Measurements from ENCODE around the gene HYAL1. TPM values are rescaled to one million over a fixed set of nuclear protein-coding genes. Genes with fewer than 3 reads are reported as not detected.

Gene HYAL1
- total RNA-seq, 2 donors from 2014 or later: 0.19 TPM; not detected in 1

DNA sequence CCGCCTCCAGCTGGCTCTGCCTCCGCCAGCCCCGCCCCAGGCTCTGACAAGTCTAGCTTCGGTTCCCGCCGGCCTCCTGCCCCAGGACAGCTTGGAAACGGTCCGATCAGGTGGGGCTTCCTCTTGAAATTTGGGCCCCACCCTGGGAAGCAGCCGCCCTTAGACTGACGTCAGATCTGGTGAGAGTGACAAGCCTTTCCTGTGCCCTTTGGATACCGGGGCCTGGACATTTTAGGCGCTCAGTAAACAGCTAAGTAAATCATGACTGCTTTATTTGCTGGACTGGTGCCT, 3.8 kb downstream of the HYAL1 start:
- ATAC-seq (replicated peaks in 1 of 2): no peak
- no peaks in the 10 kb centered on the region for H3K27me3 Mint-ChIP-seq (ENCODE audit: low read depth)
- H3K9me3 Mint-ChIP-seq: no peaks in the 10 kb centered on the region
- peaks cover 27% of the 10 kb centered on the region for H3K4me1 Mint-ChIP-seq (ENCODE audit: low read depth)
- no peak for DNase-seq
- H3K4me3 Mint-ChIP-seq: peak overlapping the region; percentile 94 to 98
- no peaks in the 10 kb centered on the region for H3K36me3 Mint-ChIP-seq (ENCODE audit: insufficient read depth in 2 of 2)
- H3K27ac Mint-ChIP-seq: peak overlapping the region; percentile 82

DNA sequence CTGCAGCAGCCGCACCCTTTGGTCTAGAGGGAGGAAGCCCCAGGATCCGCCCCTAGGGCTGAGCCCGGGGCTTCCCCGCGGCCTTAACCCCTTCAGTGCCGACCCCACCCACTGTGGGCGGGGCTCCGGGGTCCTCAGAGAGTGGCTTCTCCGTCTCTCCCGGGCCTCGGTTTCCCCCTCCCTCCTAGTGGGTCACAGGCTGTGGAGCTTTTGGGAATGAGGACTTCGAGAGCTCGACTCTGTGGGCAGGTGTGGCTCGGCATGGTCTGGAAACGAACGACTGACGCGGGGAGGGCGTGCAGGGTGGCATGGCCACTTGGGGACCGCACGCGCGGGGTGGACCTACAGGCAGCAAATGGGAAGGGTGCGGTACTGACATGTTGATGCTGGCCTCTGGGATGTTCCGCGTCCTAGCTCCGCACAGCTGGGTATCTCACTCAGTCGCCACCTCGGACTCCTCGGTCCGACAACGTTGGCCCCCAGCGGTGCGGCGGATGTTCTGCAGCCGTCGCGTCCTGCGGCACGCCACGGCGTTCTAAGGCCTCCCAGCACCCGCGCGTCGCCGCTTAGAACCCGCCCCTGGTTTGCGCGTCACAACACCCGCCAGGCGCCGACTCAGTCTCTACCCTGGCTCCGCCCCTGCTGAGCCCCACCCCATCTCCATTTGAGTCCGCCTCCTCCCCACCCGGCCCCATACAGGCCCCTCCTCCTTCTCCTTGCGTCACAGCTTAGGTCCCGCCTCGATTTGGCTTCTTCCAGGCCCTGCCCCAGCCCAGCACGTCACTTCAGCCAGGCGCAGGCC, 4.3 kb downstream of the HYAL1 start, which contains the start of the genes HYAL3 and NAA80:
HYAL3 (minus strand) TSS at position 570 of the 802 bp plus-strand sequence. CDS start 3,803 bp downstream, outside the sequence.
NAA80 (minus strand) TSS at position 570 of the 802 bp plus-strand sequence. CDS start 1,942 bp downstream, outside the sequence.
- H3K27ac Mint-ChIP-seq: peak within 1 kb of the TSS; percentile 82
- no peaks in the 10 kb centered on the region for H3K9me3 Mint-ChIP-seq
- DNase-seq: peak; percentile 99 to 100
- H3K36me3 Mint-ChIP-seq (ENCODE audit: insufficient read depth in 2 of 2): no peaks in the 10 kb centered on the region
- peak within 1 kb of the TSS; percentile 94 to 98 for H3K4me3 Mint-ChIP-seq
- H3K4me1 Mint-ChIP-seq (ENCODE audit: low read depth): peaks cover 24% of the 10 kb centered on the region
- peak; percentile 89 to 90 for ATAC-seq (replicated peaks in 1 of 2)
- no peaks in the 10 kb centered on the region for H3K27me3 Mint-ChIP-seq (ENCODE audit: low read depth)

DNA sequence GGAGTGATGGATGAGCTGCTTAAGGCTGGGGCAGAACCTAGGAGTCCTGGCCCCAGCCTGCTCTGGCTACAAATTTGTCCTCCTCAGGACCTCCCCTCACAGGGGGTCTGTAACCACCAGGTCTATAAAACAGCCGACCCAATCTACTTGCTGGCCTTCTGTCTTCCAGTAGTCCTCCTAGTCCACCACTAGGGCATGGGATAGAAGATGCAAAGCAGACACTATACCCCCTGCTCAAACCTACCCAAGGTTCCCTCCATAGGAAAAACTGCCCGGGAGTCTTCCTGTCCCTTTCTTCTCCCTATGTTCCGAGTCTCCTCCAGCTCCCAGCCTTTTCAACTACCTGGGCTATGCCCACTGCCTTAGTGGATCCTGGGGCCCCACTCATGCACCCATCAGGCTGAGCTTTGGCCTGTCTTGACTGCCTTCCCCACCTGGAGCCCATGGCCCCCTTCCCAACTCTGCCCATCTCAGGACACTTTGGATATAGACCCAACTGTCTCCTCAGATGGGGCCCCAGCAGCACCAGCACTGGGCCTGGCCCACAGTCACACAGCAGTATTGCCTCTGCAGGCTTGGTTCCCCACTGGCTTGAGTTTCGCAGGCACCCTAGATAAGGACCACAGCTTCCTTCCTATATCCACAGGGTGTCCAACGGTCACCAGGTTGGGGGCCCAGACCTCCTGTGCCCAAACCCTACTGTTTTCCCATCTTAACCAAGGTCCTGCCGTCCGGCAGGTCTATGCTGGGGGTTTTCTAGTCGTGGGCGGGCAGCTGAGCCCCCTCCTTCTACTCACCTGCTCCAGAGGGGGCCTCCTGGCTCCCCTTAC, 5.3 kb downstream of the HYAL1 start:
- no peaks in the 10 kb centered on the region for H3K36me3 Mint-ChIP-seq (ENCODE audit: insufficient read depth in 2 of 2)
- H3K9me3 Mint-ChIP-seq: no peaks in the 10 kb centered on the region
- no peak for DNase-seq
- peak overlapping the region; percentile 94 to 98 for H3K4me3 Mint-ChIP-seq
- peaks cover 28% of the 10 kb centered on the region for H3K4me1 Mint-ChIP-seq (ENCODE audit: low read depth)
- H3K27me3 Mint-ChIP-seq (ENCODE audit: low read depth): no peaks in the 10 kb centered on the region
- ATAC-seq (replicated peaks in 1 of 2): no peak
- peak overlapping the region; percentile 40 for H3K27ac Mint-ChIP-seq

DNA sequence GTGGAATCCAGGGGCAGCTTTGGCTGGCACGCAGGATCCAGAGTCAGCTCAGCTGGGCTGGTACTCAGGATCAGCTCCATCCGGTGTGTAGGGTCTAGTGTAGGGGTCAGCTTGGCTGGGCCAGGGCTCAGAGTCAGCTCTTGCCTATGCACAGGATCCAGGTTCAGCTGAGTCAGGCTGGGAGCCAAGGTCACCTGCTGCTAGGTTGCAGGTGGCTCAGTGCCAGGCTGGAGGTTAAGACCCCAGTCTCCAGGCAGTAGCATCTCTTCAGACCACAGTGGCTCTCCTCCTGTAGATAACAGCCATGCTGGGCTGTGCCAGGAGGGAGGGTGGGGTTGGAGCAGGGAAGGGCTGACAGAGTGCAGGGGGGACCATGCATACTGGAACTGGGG, 6.0 kb downstream of the HYAL1 start:
- ATAC-seq (replicated peaks in 1 of 2): no peak
- H3K9me3 Mint-ChIP-seq: no peaks in the 10 kb centered on the region
- no peaks in the 10 kb centered on the region for H3K27me3 Mint-ChIP-seq (ENCODE audit: low read depth)
- no peaks in the 10 kb centered on the region for H3K36me3 Mint-ChIP-seq (ENCODE audit: insufficient read depth in 2 of 2)
- no peak for DNase-seq
- H3K4me3 Mint-ChIP-seq: peak overlapping the region in 1 of 2 donors; percentile 98
- peaks cover 35% of the 10 kb centered on the region for H3K4me1 Mint-ChIP-seq (ENCODE audit: low read depth)
- no peak overlapping the region for H3K27ac Mint-ChIP-seq

DNA sequence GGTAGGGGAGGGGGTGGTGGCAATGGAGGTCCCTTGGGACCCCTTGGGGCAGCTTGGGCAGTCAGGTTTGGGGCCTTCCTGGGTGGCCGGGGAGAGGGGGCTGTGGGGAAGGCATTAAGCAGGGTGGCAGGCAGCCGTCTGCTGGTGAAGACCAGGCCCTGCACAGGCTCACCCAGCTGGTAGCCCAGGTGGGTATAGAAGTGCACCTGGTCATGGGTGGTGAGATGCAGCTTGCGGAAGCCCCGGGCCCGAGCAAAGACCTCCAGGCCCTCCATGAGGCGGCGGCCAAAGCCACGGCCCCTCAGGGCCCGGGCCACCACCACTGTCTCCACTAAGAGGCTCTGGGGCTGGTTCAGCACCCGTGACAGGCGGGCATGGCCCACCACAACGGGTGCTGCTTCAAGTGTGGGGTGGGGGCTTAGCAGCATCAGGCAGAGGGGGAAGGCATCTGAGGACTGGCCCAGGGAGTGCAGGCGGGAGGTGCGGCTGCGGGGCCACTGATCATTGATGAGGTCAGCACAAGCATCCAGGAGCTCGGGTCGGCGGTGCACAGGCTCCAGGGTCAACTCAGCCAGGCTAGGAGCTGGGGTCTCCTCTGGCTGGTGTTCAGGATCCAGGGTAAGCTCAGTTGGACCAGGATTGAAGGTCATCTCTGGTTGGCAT, 6.5 kb downstream of the HYAL1 start:
- DNase-seq (no peak), ATAC-seq (replicated peaks in 1 of 2) (no peak)
- Mint-ChIP-seq H3K27ac (no peak overlapping the region), H3K9me3 (no peaks in the 10 kb centered on the region), H3K27me3 (ENCODE audit: low read depth) (no peaks in the 10 kb centered on the region), H3K4me1 (ENCODE audit: low read depth) (peaks cover 36% of the 10 kb centered on the region), H3K4me3 (peak overlapping the region in 1 of 2 donors; percentile 27), H3K36me3 (ENCODE audit: insufficient read depth in 2 of 2) (no peaks in the 10 kb centered on the region)

DNA sequence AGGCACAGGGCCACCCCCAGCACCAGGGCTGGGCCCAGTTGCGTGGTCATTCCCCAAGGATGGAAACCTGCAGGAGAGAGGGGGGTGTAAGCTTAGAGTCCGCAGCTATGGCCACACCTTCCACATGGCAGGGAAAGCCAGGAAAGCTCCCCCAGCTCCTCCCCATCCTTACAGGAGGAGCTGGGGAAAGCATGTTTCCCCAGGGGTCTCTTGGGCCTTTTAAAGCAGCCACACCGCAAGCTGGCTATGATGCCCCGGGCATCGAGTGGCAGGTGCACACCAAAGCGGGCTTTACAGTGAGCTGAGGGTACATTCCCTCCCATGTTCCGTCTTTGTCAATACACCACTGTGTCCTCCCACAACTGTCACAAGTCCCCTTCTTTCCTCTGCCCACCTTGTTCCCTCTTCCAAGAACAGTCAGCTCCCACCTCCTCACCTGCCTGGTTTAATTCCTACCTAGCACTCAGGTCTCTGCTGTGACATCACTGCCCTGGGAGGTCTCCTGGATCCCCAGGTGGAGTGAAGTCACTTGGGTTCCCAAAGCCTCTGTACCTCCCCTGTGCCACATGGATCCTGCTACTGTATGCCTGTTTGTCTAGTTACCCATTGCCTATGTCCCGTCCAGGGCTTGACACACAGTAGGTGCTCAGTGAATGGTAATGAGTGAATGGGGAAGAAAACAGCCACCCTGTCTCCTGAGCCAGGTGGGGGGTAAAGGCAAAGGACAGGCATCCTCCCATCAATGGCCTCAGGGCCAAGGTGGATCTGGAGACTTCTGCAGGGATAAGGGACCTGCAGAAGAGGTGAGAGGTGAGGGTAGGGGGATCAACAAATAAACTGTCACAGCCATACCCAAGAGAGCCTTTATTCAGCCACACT, 7.6 kb downstream of the HYAL1 start:
- H3K4me3 Mint-ChIP-seq: no peak overlapping the region
- no peaks in the 10 kb centered on the region for H3K27me3 Mint-ChIP-seq (ENCODE audit: low read depth)
- peaks cover 0 to 3% of the 10 kb centered on the region in 2 donors for H3K36me3 Mint-ChIP-seq (ENCODE audit: insufficient read depth in 2 of 2)
- DNase-seq (no peak), ATAC-seq (replicated peaks in 1 of 2) (no peak)
- no peak overlapping the region for H3K27ac Mint-ChIP-seq
- peaks cover 40% of the 10 kb centered on the region for H3K4me1 Mint-ChIP-seq (ENCODE audit: low read depth)
- no peaks in the 10 kb centered on the region for H3K9me3 Mint-ChIP-seq

DNA sequence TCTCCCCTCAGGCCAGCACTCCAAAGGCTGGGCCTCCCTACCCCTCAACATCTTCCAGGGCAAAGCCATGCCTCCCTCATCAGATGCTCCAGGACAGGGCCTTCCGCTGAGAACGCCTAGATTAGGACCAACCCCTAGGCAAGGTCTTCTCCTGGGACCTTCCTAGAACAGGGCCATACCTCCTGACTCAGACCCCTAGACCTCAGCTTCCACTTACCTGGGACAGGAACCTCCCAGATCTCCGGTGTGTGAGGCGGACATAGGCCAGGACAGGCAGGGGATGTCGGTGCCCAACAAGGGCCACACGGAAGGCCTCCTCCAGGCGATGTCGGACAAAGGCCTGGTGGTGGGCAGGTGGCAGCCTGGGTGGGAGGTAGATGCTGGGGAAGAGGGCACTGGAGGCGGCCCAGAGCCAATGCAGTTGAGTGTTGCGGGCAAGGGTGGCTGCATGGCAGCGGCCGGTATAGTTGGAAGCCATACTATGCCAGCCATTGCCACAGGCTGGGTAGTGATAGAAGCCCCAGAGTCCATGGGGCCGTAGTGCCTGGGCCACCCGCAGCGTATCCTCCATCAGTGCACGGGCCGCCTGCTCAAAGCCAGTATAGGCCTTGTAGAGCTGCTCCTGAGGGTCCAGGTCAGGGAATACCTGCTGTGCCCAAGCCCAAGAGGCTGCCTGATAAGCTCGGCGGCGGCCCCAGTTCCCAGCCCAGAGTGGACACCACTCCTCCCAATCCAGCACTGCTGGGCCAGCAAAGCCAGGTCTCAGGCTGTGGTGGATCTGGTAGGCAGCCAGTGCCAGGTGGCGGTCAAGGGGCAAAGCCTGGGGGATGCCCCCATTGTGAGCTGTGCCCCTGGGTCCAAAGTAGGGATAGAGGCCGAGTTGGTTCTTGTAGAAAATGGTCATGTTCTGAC, 8.6 kb downstream of the HYAL1 start:
- Mint-ChIP-seq H3K27ac (no peak overlapping the region), H3K4me1 (ENCODE audit: low read depth) (peaks cover 35% of the 10 kb centered on the region), H3K27me3 (ENCODE audit: low read depth) (no peaks in the 10 kb centered on the region), H3K36me3 (ENCODE audit: insufficient read depth in 2 of 2) (peaks cover 0 to 4% of the 10 kb centered on the region in 2 donors), H3K9me3 (no peaks in the 10 kb centered on the region), H3K4me3 (no peak overlapping the region)
- ATAC-seq (replicated peaks in 1 of 2) (no peak), DNase-seq (no peak)

DNA sequence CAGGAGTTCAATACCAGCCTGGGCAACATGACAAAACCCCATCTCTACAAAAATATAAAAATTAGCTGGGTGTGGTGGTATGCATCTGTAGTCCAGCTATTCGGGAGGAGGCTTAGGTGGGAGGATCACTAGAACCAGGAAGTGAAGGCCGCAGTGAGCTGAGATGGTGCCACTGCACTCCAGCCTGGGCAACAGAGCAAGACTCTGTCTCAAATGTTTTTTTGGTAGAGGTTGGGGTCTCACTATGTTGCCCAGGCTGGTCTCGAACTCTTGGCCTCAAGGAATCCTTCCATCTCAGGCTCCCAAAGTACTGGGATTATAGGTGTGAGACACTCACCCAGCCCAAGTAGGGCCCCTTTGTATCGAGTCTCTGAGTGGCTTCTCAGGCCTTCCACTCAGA, 9.3 kb downstream of the HYAL1 start:
- no peak for DNase-seq
- no peak for ATAC-seq (replicated peaks in 1 of 2)
- Mint-ChIP-seq H3K4me3 (no peak overlapping the region), H3K36me3 (ENCODE audit: insufficient read depth in 2 of 2) (peaks cover 0 to 4% of the 10 kb centered on the region in 2 donors), H3K4me1 (ENCODE audit: low read depth) (peaks cover 38% of the 10 kb centered on the region), H3K9me3 (no peaks in the 10 kb centered on the region), H3K27ac (no peak overlapping the region), H3K27me3 (ENCODE audit: low read depth) (no peaks in the 10 kb centered on the region)

DNA sequence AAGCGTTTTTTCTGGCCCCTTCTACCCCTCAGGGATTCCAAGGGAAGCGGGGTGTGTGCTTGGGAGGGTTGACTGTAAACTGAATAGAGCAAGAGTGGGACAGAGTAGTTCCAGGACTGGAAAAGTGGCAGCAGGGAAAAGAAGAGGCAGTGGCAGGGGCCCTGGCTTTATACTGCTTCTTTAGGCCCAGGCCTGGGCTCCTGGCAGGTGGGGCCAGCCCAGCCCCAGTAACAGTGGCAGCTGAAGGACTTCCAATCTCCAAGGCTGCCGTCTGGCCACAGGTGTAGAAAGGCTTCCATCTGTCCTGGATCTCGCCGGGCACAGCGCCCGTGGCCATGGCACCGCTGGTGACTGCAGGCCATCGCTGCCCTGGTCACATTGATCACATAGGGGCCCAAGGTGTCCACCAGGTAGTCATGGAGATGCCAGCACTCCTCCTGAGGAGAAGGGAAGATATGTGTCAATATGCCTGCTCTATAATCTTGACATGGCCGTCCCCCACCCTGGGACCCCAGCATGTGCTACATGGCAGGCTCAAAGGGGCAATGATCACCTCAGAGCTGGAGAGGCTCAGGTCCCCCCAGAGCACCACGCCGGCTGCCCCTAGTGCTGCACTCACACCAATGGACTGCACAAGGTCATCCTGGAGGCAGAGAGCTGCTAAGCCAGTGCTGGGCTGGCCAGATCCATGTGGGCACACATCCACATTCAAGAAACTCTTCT, 10.1 kb downstream of the HYAL1 start:
- H3K36me3 Mint-ChIP-seq (ENCODE audit: insufficient read depth in 2 of 2): peaks cover 0 to 4% of the 10 kb centered on the region in 2 donors

DNA sequence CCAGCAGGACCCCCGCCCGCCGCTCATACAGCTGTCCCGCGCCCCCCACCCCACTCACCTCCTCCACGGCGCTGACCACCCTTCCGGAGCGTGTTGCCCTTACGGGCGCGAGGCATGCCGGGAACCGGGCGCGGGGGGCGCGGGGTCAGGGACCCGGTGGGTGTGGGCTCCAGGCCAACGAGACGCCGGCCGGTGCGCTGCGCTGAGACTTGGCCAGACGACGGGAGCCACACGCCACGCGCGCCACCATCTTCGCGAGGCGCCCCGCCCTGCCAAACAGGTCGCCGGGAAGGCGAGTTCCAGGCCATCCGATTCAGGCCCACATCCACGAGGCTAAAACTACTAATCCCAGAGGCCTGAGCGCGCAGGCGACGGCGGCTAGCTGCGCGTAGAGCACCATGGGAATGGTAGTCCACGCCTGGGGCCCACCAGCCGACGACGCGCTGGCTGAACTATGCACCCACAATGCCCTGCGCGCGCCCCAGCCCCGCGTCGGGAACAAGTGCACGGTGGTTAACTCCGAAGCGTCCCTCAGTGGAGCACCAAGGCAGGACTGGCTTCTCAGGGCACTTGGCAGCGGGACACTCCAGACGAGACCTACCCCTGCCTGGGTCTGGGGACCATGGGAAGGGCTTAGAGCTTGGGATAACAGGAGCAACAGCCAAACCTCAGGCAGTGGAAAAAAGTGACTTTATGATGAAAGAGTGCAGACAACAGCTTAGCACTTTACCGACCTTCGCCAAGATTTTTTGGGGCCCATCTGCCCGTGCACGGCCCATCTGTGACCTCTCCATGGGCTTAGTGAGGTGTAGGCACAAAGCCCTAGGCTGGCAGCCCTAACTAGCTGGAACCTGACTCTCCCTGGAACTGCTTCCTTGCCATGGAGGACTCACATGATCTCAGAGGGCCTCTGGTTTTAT, 11.0 kb downstream of the HYAL1 start, which contains the start of gene IFRD2:
IFRD2 (minus strand) TSS at position 271 of the 920 bp plus-strand sequence; CDS start at position 116, 155 bp downstream.
- Mint-ChIP-seq H3K36me3 (ENCODE audit: insufficient read depth in 2 of 2) (peaks cover 0 to 4% of the 10 kb centered on the region in 2 donors), H3K4me3 (peak within 1 kb of the TSS; percentile 83 to 93), H3K27ac (peak within 1 kb of the TSS; percentile 91), H3K27me3 (ENCODE audit: low read depth) (no peaks in the 10 kb centered on the region), H3K9me3 (no peaks in the 10 kb centered on the region), H3K4me1 (ENCODE audit: low read depth) (peaks cover 32% of the 10 kb centered on the region)
- ATAC-seq (replicated peaks in 1 of 2): peak; percentile 99
- DNase-seq: peak; percentile 95 to 96

More for the DNA sequence above, 10.1 kb downstream of the HYAL1 start:
- Mint-ChIP-seq H3K27me3 (ENCODE audit: low read depth) (no peaks in the 10 kb centered on the region), H3K9me3 (no peaks in the 10 kb centered on the region), H3K4me3 (peak overlapping the region; percentile 83 to 93), H3K27ac (peak overlapping the region; percentile 91), H3K4me1 (ENCODE audit: low read depth) (peaks cover 36% of the 10 kb centered on the region)
- DNase-seq (no peak), ATAC-seq (replicated peaks in 1 of 2) (no peak)

Measured in activated T-cell treated with anti-CD3 and anti-CD28 coated beads, Interleukin-2, amount 50 U/mL, for 72 hours (primary cell).